ENCODE measurements around the gene IGSF21.

GRCh38 chr1:18271336-18271735 is 163.7 kb downstream of the IGSF21 start:
- TF ChIP-seq JUNB (IDR thresholded peaks at IDR 0.05), result no peak
- TF ChIP-seq CTCF (IDR thresholded peaks at IDR 0.05), result no peak
- TF ChIP-seq PHF8 (IDR thresholded peaks at IDR 0.05; ENCODE audit: borderline replicate concordance, low read depth), result no peak
- no peak for TF ChIP-seq SMC3 (IDR thresholded peaks at IDR 0.05)
